H1 (cell line): ENCODE results near the gene POU6F2. TPM values are rescaled to one million over a fixed set of nuclear protein-coding genes. Genes with fewer than 3 reads are reported as not detected.

Experiments used
- ASH2L ChIP-seq: fragments of 200-600, 300-600 bp; sonication (generic); IDR thresholded peaks from one replicate; pipeline ENCODE4 v1.7.1; 2017; ENCODE audit warnings: low read length
- CHD7 ChIP-seq: fragments of 300-600 bp; sonication (generic); IDR thresholded peaks from 2 replicates; pipeline ENCODE4 v1.7.1; 2012; ENCODE audit warnings: low read length, moderate library complexity, mild to moderate bottlenecking, inconsistent platforms; ENCODE audit not compliant: insufficient replicate concordance
- EGR1 ChIP-seq: IDR thresholded peaks from 2 replicates; pipeline ENCODE4 v1.6.1; 2011; ENCODE audit warnings: low read depth, low read length, borderline replicate concordance
- EP300 ChIP-seq, 2 experiments: IDR thresholded peaks; 1 replicate in 1 of 2; 2 replicates in 1 of 2; pipeline ENCODE4 v1.6.1; 2011 to 2012; ENCODE audit warnings: low read depth in 2 of 2, low read length in 2 of 2, mild to moderate bottlenecking in 2 of 2, borderline replicate concordance in 1 of 2, inconsistent platforms in 1 of 2, moderate library complexity in 1 of 2
- HDAC2 ChIP-seq, 2 experiments: fragments of 300-600 bp in 1 of 2; sonication (generic) in 1 of 2; IDR thresholded peaks; 2 replicates each; pipeline ENCODE4 v1.6.1; 2011 to 2012; ENCODE audit warnings: low read depth in 2 of 2, low read length in 2 of 2, mild to moderate bottlenecking in 2 of 2, moderate library complexity in 2 of 2, borderline replicate concordance in 1 of 2, inconsistent platforms in 1 of 2
- JUND ChIP-seq: IDR thresholded peaks from 2 replicates; pipeline ENCODE4 v1.6.1; 2011; ENCODE audit warnings: mild to moderate bottlenecking, improper control_type of control experiment, low read length
- POLR2A ChIP-seq, 2 experiments: IDR thresholded peaks; 1 replicate in 1 of 2; 2 replicates in 1 of 2; pipeline ENCODE4 v1.6.1; 2011; ENCODE audit warnings: low read depth in 2 of 2, low read length in 2 of 2, mild to moderate bottlenecking in 2 of 2; ENCODE audit errors: control extremely low read depth in 1 of 2
- RAD21 ChIP-seq, 2 experiments: IDR thresholded peaks in 1 of 2; conservative IDR thresholded peaks in 1 of 2; 2 replicates each; pipeline ENCODE4 v1.6.1; 2011; ENCODE audit warnings: low read depth in 2 of 2, low read length in 2 of 2, improper control_type of control experiment in 1 of 2, inconsistent platforms in 1 of 2, mild to moderate bottlenecking in 1 of 2, moderate library complexity in 1 of 2
- RFX5 ChIP-seq: IDR thresholded peaks from 2 replicates; pipeline ENCODE4 v1.6.1; 2011; ENCODE audit warnings: low read depth, low read length, improper control_type of control experiment, borderline replicate concordance
- SAP30 ChIP-seq: fragments of 300-600 bp; sonication (generic); IDR thresholded peaks from 2 replicates; pipeline ENCODE4 v1.7.1; 2012; ENCODE audit warnings: low read length, moderate library complexity, mild to moderate bottlenecking, inconsistent platforms; ENCODE audit not compliant: insufficient read depth, insufficient replicate concordance
- SIRT6 ChIP-seq: IDR thresholded peaks from one replicate; pipeline ENCODE4 v1.7.1; 2012; ENCODE audit warnings: low read length, inconsistent platforms
- polyA plus RNA-seq, 7 experiments: library from polyadenylated mRNA; depleted of rRNA in 3 of 7; stranded (reverse) in 5 of 7; unstranded in 2 of 7; fragments of >200 nt in 5 of 7; fragments of 200-250 nt in 2 of 7; gene quantifications; 1 replicate in 5 of 7; 2 replicates in 1 of 7; 4 replicates in 1 of 7; pipeline versions ENCODE4 v1.2.1 to v1.2.3, GENCODE V29; 2011 to 2013; ENCODE audit warnings: missing spikeins in 2 of 7, mixed read lengths in 2 of 7
- total RNA-seq: library from RNA; stranded (reverse); fragmentation: NEBNext Ultra II Directional; extraction: Animal tissue kit (Norgen Biotek cat#: 25700); gene quantifications from 2 replicates; pipeline ENCODE4 v1.2.1, GENCODE V29; 2021

Gene POU6F2
- total and polyA plus RNA-seq, 2 of the 8 experiments (the other 6 are each of a cell fraction or from before 2014, with no cell fraction given): 1.1 to 2.0 TPM

- TF ChIP-seq CHD7 (no peak), RFX5 (no peak), SAP30 (no peak), POLR2A (IDR thresholded peaks at IDR 0.05; ENCODE audit: control extremely low read depth in 1 of 2, low read depth in 2 of 2, low read length in 2 of 2) (no peak), SIRT6 (no peak), JUND (no peak), RAD21 (IDR thresholded peaks at IDR 0.05 in 1 of 2, conservative IDR thresholded peaks at IDR 0.05 in 1 of 2; ENCODE audit: low read depth in 2 of 2, low read length in 2 of 2) (peak; percentile 61 to 72), EGR1 (no peak), HDAC2 (IDR thresholded peaks at IDR 0.05; ENCODE audit: borderline replicate concordance in 1 of 2, low read depth in 2 of 2, low read length in 2 of 2) (no peak), ASH2L (no peak), EP300 (IDR thresholded peaks at IDR 0.05; ENCODE audit: borderline replicate concordance in 1 of 2, low read depth in 2 of 2, low read length in 2 of 2) (no peak)
Observed at GRCh38 chr7:39310699-39311098, 333.0 kb downstream of the POU6F2 start (continued).
